A172 (cell line): ENCODE results near the gene ZNHIT1. TPM values are rescaled to one million over a fixed set of nuclear protein-coding genes. Genes with fewer than 3 reads are reported as not detected.

ENCODE experiments used
- total RNA-seq: library from RNA; depleted of rRNA; stranded (reverse); fragments of >200 nt; shearing (Covaris generic); gene quantifications from 2 replicates; pipeline ENCODE4 v1.2.3, GENCODE V29; 2014; rRNA removed

ZNHIT1 gene
- total RNA-seq, 1 experiment from 2014 or later, result 116 TPM

Other genes with a start within 250 kb of the ZNHIT1 start
- not detected in 2 replicates for gene MUC12, start 248.6 kb upstream of the ZNHIT1 start, total RNA-seq
- not detected in 2 replicates for gene MUC17, start 198.1 kb upstream of the ZNHIT1 start, total RNA-seq
- 9.4 and 13.4 TPM in 2 replicates for gene TRIM56, start 132.7 kb upstream of the ZNHIT1 start, total RNA-seq
- 463 and 480 TPM in 2 replicates for gene SERPINE1, start 91.1 kb upstream of the ZNHIT1 start, total RNA-seq
- 332 and 409 TPM in 2 replicates for gene AP1S1, start 63.7 kb upstream of the ZNHIT1 start, total RNA-seq
- 1.0 and 1.3 TPM in 2 replicates for gene VGF, start 52.6 kb upstream of the ZNHIT1 start, total RNA-seq
- 0.93 TPM in 1 of 2 replicates, not detected in the other for gene NAT16, start 37.9 kb upstream of the ZNHIT1 start, total RNA-seq
- gene MOGAT3, start 17.1 kb upstream of the ZNHIT1 start, total RNA-seq, result not detected in 2 replicates
- gene PLOD3, start 584 bp upstream of the ZNHIT1 start, total RNA-seq, result 93.9 and 105 TPM in 2 replicates
- 3.5 and 4.0 TPM in 2 replicates for gene CLDN15, start 19.6 kb downstream of the ZNHIT1 start, total RNA-seq
- gene FIS1, start 26.9 kb downstream of the ZNHIT1 start, total RNA-seq, result 166 and 189 TPM in 2 replicates
- 76.3 and 81.6 TPM in 2 replicates for gene IFT22, start 103.6 kb downstream of the ZNHIT1 start, total RNA-seq
- not detected in 2 replicates for gene COL26A1, start 144.7 kb downstream of the ZNHIT1 start, total RNA-seq